ENCODE measurements around the gene CD101.

- no peak for TF ChIP-seq CTCF (IDR thresholded peaks at IDR 0.05; ENCODE audit: insufficient read depth, low read length)
- no peak for TF ChIP-seq POLR2AphosphoS5 (IDR thresholded peaks at IDR 0.05; ENCODE audit: low read depth)
- TF ChIP-seq GABPA (IDR thresholded peaks at IDR 0.05; ENCODE audit: low read depth): no peak
- no peak for TF ChIP-seq REST (IDR thresholded peaks at IDR 0.05; ENCODE audit: insufficient replicate concordance, low read depth)
Observed at GRCh38 chr1:117066367-117066766, 64.8 kb downstream of the CD101 start.
